Hematopoietic multipotent progenitor cell treated with erythropoietin and hydrocortisone succinate and interleukin-3 and kit ligand, for 15 days (in vitro differentiated cells): Measurements from ENCODE around the gene UMODL1.
"Not testable (repeated sequence)": the region's sequence is repeated elsewhere in the genome, so short reads cannot be mapped to it uniquely, and the experiment has no call there.

Source experiments
- DNase-seq: peaks from one replicate; pipeline ENCODE4 v3.0.0-alpha.2; 2015; ENCODE audit warnings: low spot score

UMODL1 gene

DNA sequence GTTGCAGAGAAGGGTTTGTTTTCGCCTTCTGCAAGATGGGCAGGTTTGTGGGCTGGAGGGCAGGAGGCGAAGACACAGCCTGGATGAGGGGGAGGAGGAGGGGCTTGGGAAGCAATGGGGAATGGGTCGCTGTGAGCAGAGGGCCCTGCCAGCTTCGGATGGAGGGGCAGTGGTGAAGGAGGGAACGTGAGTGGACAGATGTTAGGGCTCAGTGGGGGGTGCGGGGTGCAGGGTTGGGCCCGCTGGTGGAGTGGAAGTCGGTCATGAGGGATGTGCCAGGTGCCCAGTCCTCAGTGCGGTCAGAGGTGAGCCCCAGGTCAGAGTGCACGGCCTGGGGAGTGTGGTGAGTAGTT lies 92.4 kb downstream of the UMODL1 start:
- no peak for DNase-seq

- peak; percentile 7 for DNase-seq
Measured at GRCh38 chr21:42164064-42164789, 93.1 kb downstream of the UMODL1 start.

DNA sequence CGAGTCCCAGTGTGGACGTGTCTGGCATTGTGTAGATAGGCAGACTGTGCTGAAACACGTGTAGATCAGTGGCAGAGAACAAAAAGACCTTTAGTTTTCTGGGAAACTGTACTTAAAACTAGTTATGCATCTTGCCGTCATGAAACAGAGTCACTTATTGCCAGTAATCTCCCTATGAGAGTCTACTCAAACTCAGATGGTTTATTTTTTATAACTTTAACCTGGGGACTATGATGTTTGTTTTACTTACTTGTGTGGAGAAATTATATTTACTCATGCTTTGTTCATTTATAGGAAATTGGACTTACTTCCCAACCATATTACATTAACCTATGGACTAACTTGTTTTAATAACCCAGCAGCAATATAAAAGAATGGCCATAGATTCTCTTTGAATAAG lies 93.7 kb downstream of the UMODL1 start:
- no peak for DNase-seq

GRCh38 chr21:42165901-42166300 lies 94.8 kb downstream of the UMODL1 start:
- DNase-seq = no peak

DNA sequence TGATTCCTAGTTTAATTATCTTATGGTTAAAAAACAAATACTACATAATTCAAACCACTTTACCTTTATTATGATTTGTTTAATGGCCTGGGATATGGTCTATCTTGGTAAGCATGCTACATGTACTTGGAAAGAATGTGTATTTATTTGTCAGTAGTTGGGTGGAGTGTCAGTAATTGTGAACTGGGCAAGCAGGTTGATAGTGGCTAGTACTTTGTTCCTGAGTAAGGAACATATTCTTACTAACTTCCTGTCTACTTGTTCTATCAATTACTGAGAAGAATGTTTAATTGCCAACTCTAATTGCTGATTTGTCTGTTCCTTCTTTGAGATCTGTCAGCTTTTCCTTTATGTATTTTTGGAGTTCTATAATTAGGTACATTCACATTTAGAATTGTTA lies 98.6 kb downstream of the UMODL1 start:
- no peak for DNase-seq

GRCh38 chr21:42171091-42172053 lies 100.3 kb downstream of the UMODL1 start:
- DNase-seq = no peak

- no peak for DNase-seq
Measured at GRCh38 chr21:42172596-42173483, 101.7 kb downstream of the UMODL1 start.

- no peak for DNase-seq
Measured at GRCh38 chr21:42174173-42174572, 103.1 kb downstream of the UMODL1 start.

- DNase-seq = no peak
Measured at GRCh38 chr21:42175110-42175710, 104.1 kb downstream of the UMODL1 start.

- no peak for DNase-seq
Measured at GRCh38 chr21:42176859-42177258, 105.7 kb downstream of the UMODL1 start.

DNA sequence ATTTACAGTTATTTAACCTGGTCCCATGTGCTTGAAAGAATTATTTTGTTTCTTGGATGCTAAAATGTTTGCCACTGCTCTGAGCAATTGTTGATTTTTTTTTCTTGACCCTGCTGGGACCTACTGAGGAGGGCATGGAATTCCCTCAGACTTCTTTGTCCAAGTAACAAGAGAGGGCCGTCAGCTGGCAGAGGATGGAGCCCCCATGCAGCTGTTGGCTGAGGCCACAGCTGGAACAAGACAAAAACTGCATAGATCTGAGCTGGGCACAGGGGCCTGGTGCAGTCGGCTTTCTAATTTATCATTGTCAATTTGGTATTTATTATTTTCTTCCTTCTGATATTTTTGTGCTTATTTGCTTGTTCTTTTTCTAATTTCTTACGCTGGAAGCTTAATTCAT lies 108.2 kb downstream of the UMODL1 start:
- DNase-seq = no peak

DNA sequence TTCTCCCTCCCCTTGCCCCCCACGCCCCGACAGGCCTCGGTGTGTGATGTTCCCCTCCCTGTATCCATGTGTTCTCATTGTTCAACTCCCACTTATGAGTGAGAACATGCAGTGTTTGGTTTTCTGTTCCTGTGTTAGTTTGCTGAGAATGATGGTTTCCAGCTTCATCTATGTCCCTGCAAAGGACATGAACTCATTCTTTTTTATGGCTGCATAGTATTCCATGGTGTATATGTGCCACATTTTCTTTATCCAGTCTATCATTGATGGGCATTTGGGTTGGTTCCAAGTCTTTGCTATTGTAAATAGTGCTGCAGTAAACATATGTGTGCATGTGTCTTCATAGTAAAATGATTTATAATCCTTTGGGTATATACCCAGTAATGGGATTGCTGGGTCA lies 108.9 kb downstream of the UMODL1 start:
- not testable (repeated sequence) for DNase-seq

- no peak for DNase-seq
Measured at GRCh38 chr21:42182713-42183371, 111.7 kb downstream of the UMODL1 start.

GRCh38 chr21:42183374-42184266 lies 112.5 kb downstream of the UMODL1 start:
- DNase-seq = no peak

- no peak for DNase-seq
Measured at GRCh38 chr21:42186591-42186990, 115.5 kb downstream of the UMODL1 start.

DNA sequence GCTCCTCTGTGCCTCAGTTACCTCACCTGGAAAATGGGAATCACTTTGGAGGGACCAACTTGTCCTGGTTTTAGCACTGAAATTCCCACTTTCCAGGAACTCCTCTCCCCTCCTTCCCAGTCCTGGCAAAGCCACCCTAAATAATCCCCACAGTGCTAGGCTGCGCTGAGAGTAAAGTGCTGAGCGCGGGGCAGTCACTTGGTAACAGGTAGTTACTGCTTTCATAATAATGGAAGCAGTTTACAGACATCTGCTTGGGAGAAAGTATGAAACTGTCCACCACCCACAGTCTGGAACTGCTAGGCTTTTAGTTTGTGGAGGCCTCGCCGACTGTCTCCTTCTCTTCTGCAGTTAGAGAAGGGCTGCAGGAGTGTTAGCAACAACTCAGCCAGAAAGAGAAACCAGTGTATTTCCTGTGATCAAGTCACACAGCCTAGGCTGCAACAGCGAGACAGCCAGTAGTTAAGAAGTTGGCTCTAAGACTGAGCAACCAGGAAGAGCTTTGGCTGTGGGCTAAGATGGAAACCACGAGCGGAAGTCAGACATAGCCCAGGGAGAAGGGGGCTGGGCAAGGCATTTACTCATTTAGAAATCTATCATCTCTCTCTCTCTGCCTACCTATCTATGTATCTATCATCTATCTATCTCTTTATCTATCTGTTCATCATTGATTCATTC lies 117.0 kb downstream of the UMODL1 start:
- DNase-seq = no peak

DNA sequence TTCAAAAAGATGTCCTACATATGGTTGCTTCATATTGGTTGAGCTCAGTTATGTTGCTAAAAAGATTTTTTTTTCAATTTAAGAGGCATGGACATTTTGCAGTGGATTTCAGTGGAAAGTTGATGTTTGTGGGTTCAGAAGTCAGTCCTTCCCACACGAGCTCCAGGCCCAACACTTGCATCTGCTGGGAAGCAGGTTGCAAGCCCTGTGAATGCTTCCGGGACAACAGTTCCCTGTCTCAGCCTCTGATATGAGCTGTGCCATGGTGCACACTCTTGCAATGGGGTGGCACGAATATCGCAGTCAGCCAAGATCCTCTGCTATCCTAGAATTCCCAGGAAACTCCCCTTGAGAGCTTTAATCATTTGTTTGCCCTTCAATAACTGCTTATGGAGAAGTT lies 117.5 kb downstream of the UMODL1 start:
- DNase-seq = no peak

DNA sequence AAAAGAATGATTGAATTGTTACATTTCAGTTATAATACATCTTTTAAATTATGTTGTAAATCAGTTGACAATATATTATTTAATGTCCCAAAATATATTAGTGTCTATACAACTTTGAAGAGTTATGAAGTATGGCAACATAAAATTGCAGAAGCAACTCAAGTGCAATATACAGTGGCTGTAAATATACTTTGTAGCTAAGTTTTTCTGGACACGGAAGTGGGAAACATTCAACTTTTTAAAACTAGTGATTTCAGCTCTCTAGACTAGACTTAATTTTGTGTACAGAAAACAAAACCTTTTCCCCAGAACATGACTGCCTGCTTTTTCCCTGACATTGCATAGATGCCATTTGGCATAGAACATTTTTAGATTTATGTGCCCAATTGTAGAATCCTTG lies 118.3 kb downstream of the UMODL1 start:
- no peak for DNase-seq

GRCh38 chr21:42189860-42190485 lies 118.9 kb downstream of the UMODL1 start:
- no peak for DNase-seq
